HepG2 (cell line): ENCODE results near the gene WWP2.

Experiments used
- CCAR2 ChIP-seq: fragments of 200-400 bp; formaldehyde crosslinking; optimal IDR thresholded peaks from 2 replicates; pipeline ENCODE3; 2018; ENCODE audit warnings: low read depth, mild to moderate bottlenecking, low read length, moderate library complexity
- CTCF ChIP-seq: sonication (generic); formaldehyde crosslinking; IDR thresholded peaks from 2 replicates; pipeline ENCODE4 v1.5.0; 2020; ENCODE audit warnings: mild to moderate bottlenecking, missing genetic modification reagents, moderate library complexity
- EEA1 ChIP-seq: sonication (generic); formaldehyde crosslinking; IDR thresholded peaks from 2 replicates; pipeline ENCODE4 v1.5.1; 2020; ENCODE audit warnings: mild to moderate bottlenecking, missing genetic modification reagents, borderline replicate concordance
- HMG20A ChIP-seq: IDR thresholded peaks from 2 replicates; pipeline ENCODE4 v1.6.1; 2016; ENCODE audit warnings: borderline replicate concordance
- POLR2A ChIP-seq, 2 experiments: IDR thresholded peaks; 2 replicates each; pipeline ENCODE4 v1.6.1; 2011; ENCODE audit warnings: low read depth in 2 of 2, low read length in 2 of 2, mild to moderate bottlenecking in 1 of 2, moderate library complexity in 1 of 2; ENCODE audit not compliant: insufficient read depth in 1 of 2
- SMARCC2 ChIP-seq: fragments of 450-650 bp; IDR thresholded peaks from 2 replicates; pipeline ENCODE4 v1.6.1; 2017; ENCODE audit warnings: antibody characterized with exemption, mild to moderate bottlenecking
- TCF12 ChIP-seq, 2 experiments: fragments of 450-650 bp in 1 of 2; sonication (generic) in 1 of 2; formaldehyde crosslinking in 1 of 2; IDR thresholded peaks; 2 replicates each; pipeline versions ENCODE4 v1.6.1 to v1.8.0; 2017 to 2022; ENCODE audit warnings: antibody characterized with exemption in 1 of 2, mild to moderate bottlenecking in 1 of 2, missing genetic modification reagents in 1 of 2, moderate library complexity in 1 of 2
- YY1 ChIP-seq: IDR thresholded peaks from 2 replicates; pipeline ENCODE4 v1.6.1; 2011; ENCODE audit warnings: low read length, low read depth, moderate library complexity, mild to moderate bottlenecking; ENCODE audit not compliant: insufficient read depth, insufficient replicate concordance

GRCh38 chr16:69848637-69849545 lies 86.8 kb downstream of the WWP2 start:
- no peak for TF ChIP-seq CTCF (CRISPR knock-in tag)
- no peak for TF ChIP-seq POLR2A (IDR thresholded peaks at IDR 0.05; ENCODE audit: insufficient read depth in 1 of 2, low read depth in 2 of 2, low read length in 2 of 2)
- no peak for TF ChIP-seq EEA1 (CRISPR knock-in tag)
- TF ChIP-seq HMG20A = no peak
- no peak for TF ChIP-seq YY1
- TF ChIP-seq TCF12 (IDR thresholded peaks at IDR 0.05) = no peak
- TF ChIP-seq TCF12 (CRISPR knock-in tag; IDR thresholded peaks at IDR 0.05) = no peak
- TF ChIP-seq SMARCC2 = no peak
- no peak for TF ChIP-seq CCAR2
